ENCODE results near the gene SMYD1. TPM values are rescaled to one million over a fixed set of nuclear protein-coding genes. Genes with fewer than 3 reads are reported as not detected.

The SMYD1 gene
- polyA plus RNA-seq, 4 donors = 0.34 to 1.6 (median 0.84) TPM; not detected in 1

GRCh38 chr2:88074150-88074549 lies 6.5 kb downstream of the SMYD1 start:
- H3K36me3 ChIP-seq (ENCODE audit: control insufficient read depth in 3 of 3, insufficient read depth in 2 of 3, low read depth in 1 of 3, low read length in 3 of 3) = no peaks in the 10 kb centered on the region
- H3K27ac ChIP-seq (ENCODE audit: low read depth in 1 of 3, low read length in 2 of 3) = no peak overlapping the region
- FAIRE-seq (no peak), DNase-seq (no peak)
- H3K27me3 ChIP-seq (ENCODE audit: control insufficient read depth in 3 of 3, insufficient read depth in 3 of 3, low read length in 3 of 3) = no peaks in the 10 kb centered on the region
- peaks cover 0 to 5% of the 10 kb centered on the region in 2 donors for H3K9me3 ChIP-seq (ENCODE audit: control insufficient read depth in 2 of 2, insufficient read depth in 1 of 2, low read depth in 1 of 2, low read length in 1 of 2)
- no peak overlapping the region for H3K4me3 ChIP-seq (ENCODE audit: low read depth in 1 of 3, low read length in 3 of 3)
- no peaks in the 10 kb centered on the region for H3K4me1 ChIP-seq (ENCODE audit: control insufficient read depth in 3 of 3, insufficient read depth in 2 of 3, low read depth in 1 of 3, low read length in 2 of 3)

- no peak overlapping the region for H3K4me3 ChIP-seq (ENCODE audit: low read depth in 1 of 3, low read length in 3 of 3)
- FAIRE-seq (no peak), DNase-seq (no peak)
- 53 to 75% (median 65%) methylated on average over 4 of the region's 4 CpGs for WGBS, 3 donors
- no peaks in the 10 kb centered on the region for H3K4me1 ChIP-seq (ENCODE audit: control insufficient read depth in 3 of 3, insufficient read depth in 2 of 3, low read depth in 1 of 3, low read length in 2 of 3)
- H3K36me3 ChIP-seq (ENCODE audit: control insufficient read depth in 3 of 3, insufficient read depth in 2 of 3, low read depth in 1 of 3, low read length in 3 of 3) = no peaks in the 10 kb centered on the region
- no peak overlapping the region for H3K27ac ChIP-seq (ENCODE audit: low read depth in 1 of 3, low read length in 2 of 3)
- H3K9me3 ChIP-seq (ENCODE audit: control insufficient read depth in 2 of 2, insufficient read depth in 1 of 2, low read depth in 1 of 2, low read length in 1 of 2) = peaks cover 0 to 5% of the 10 kb centered on the region in 2 donors
- no peaks in the 10 kb centered on the region for H3K27me3 ChIP-seq (ENCODE audit: control insufficient read depth in 3 of 3, insufficient read depth in 3 of 3, low read length in 3 of 3)
Observed at GRCh38 chr2:88074854-88075292, 7.2 kb downstream of the SMYD1 start.

- Histone ChIP-seq H3K9me3 (ENCODE audit: control insufficient read depth in 2 of 2, insufficient read depth in 1 of 2, low read depth in 1 of 2, low read length in 1 of 2) (peaks cover 0 to 5% of the 10 kb centered on the region in 2 donors), H3K4me1 (ENCODE audit: control insufficient read depth in 3 of 3, insufficient read depth in 2 of 3, low read depth in 1 of 3, low read length in 2 of 3) (no peaks in the 10 kb centered on the region), H3K27ac (ENCODE audit: low read depth in 1 of 3, low read length in 2 of 3) (no peak overlapping the region), H3K27me3 (ENCODE audit: control insufficient read depth in 3 of 3, insufficient read depth in 3 of 3, low read length in 3 of 3) (no peaks in the 10 kb centered on the region), H3K36me3 (ENCODE audit: control insufficient read depth in 3 of 3, insufficient read depth in 2 of 3, low read depth in 1 of 3, low read length in 3 of 3) (no peaks in the 10 kb centered on the region), H3K4me3 (ENCODE audit: low read depth in 1 of 3, low read length in 3 of 3) (no peak overlapping the region)
- FAIRE-seq (no peak), DNase-seq (no peak)
- 82 to 85% (median 84%) methylated on average over 8 of the region's 8 CpGs for WGBS, 3 donors
Observed at GRCh38 chr2:88077080-88077479, 9.5 kb downstream of the SMYD1 start.

- H3K4me1 ChIP-seq (ENCODE audit: control insufficient read depth in 3 of 3, insufficient read depth in 2 of 3, low read depth in 1 of 3, low read length in 2 of 3) = no peaks in the 10 kb centered on the region
- no peak overlapping the region for H3K4me3 ChIP-seq (ENCODE audit: low read depth in 1 of 3, low read length in 3 of 3)
- no peak overlapping the region for H3K27ac ChIP-seq (ENCODE audit: low read depth in 1 of 3, low read length in 2 of 3)
- H3K36me3 ChIP-seq (ENCODE audit: control insufficient read depth in 3 of 3, insufficient read depth in 2 of 3, low read depth in 1 of 3, low read length in 3 of 3) = no peaks in the 10 kb centered on the region
- WGBS, 3 donors = 32 to 50% (median 34%) methylated on average over 3 of the region's 3 CpGs
- peaks cover 0 to 5% of the 10 kb centered on the region in 2 donors for H3K9me3 ChIP-seq (ENCODE audit: control insufficient read depth in 2 of 2, insufficient read depth in 1 of 2, low read depth in 1 of 2, low read length in 1 of 2)
- DNase-seq (no peak), FAIRE-seq (no peak)
- no peaks in the 10 kb centered on the region for H3K27me3 ChIP-seq (ENCODE audit: control insufficient read depth in 3 of 3, insufficient read depth in 3 of 3, low read length in 3 of 3)
Observed at GRCh38 chr2:88078643-88079172, 11.1 kb downstream of the SMYD1 start.

GRCh38 chr2:88080545-88080944 lies 12.9 kb downstream of the SMYD1 start:
- H3K4me1 ChIP-seq (ENCODE audit: control insufficient read depth in 3 of 3, insufficient read depth in 2 of 3, low read depth in 1 of 3, low read length in 2 of 3) = no peaks in the 10 kb centered on the region
- DNase-seq = no peak
- FAIRE-seq = no peak
- no peaks in the 10 kb centered on the region for H3K27me3 ChIP-seq (ENCODE audit: control insufficient read depth in 3 of 3, insufficient read depth in 3 of 3, low read length in 3 of 3)
- no peaks in the 10 kb centered on the region for H3K9me3 ChIP-seq (ENCODE audit: control insufficient read depth in 2 of 2, insufficient read depth in 1 of 2, low read depth in 1 of 2, low read length in 1 of 2)
- 80 to 88% (median 87%) methylated on average over 2 of the region's 2 CpGs for WGBS, 3 donors
- no peak overlapping the region for H3K4me3 ChIP-seq (ENCODE audit: low read depth in 1 of 3, low read length in 3 of 3)
- H3K36me3 ChIP-seq (ENCODE audit: control insufficient read depth in 3 of 3, insufficient read depth in 2 of 3, low read depth in 1 of 3, low read length in 3 of 3) = no peaks in the 10 kb centered on the region
- no peak overlapping the region for H3K27ac ChIP-seq (ENCODE audit: low read depth in 1 of 3, low read length in 2 of 3)

GRCh38 chr2:88081924-88082608 lies 14.4 kb downstream of the SMYD1 start:
- H3K9me3 ChIP-seq (ENCODE audit: control insufficient read depth in 2 of 2, insufficient read depth in 1 of 2, low read depth in 1 of 2, low read length in 1 of 2) = no peaks in the 10 kb centered on the region
- FAIRE-seq = no peak
- H3K36me3 ChIP-seq (ENCODE audit: control insufficient read depth in 3 of 3, insufficient read depth in 2 of 3, low read depth in 1 of 3, low read length in 3 of 3) = no peaks in the 10 kb centered on the region
- no peak overlapping the region for H3K27ac ChIP-seq (ENCODE audit: low read depth in 1 of 3, low read length in 2 of 3)
- 65 to 90% (median 85%) methylated on average over 4 of the region's 4 CpGs for WGBS, 3 donors
- H3K4me1 ChIP-seq (ENCODE audit: control insufficient read depth in 3 of 3, insufficient read depth in 2 of 3, low read depth in 1 of 3, low read length in 2 of 3) = no peaks in the 10 kb centered on the region
- no peak overlapping the region for H3K4me3 ChIP-seq (ENCODE audit: low read depth in 1 of 3, low read length in 3 of 3)
- no peak for DNase-seq
- H3K27me3 ChIP-seq (ENCODE audit: control insufficient read depth in 3 of 3, insufficient read depth in 3 of 3, low read length in 3 of 3) = no peaks in the 10 kb centered on the region

- no peaks in the 10 kb centered on the region for H3K9me3 ChIP-seq (ENCODE audit: control insufficient read depth in 2 of 2, insufficient read depth in 1 of 2, low read depth in 1 of 2, low read length in 1 of 2)
- H3K4me3 ChIP-seq (ENCODE audit: low read depth in 1 of 3, low read length in 3 of 3) = no peak overlapping the region
- FAIRE-seq (no peak), DNase-seq (no peak)
- H3K27ac ChIP-seq (ENCODE audit: low read depth in 1 of 3, low read length in 2 of 3) = no peak overlapping the region
- 70 to 100% (median 87%) methylated on average over 1 of the region's 1 CpG for WGBS, 3 donors
- no peaks in the 10 kb centered on the region for H3K36me3 ChIP-seq (ENCODE audit: control insufficient read depth in 3 of 3, insufficient read depth in 2 of 3, low read depth in 1 of 3, low read length in 3 of 3)
- H3K27me3 ChIP-seq (ENCODE audit: control insufficient read depth in 3 of 3, insufficient read depth in 3 of 3, low read length in 3 of 3) = no peaks in the 10 kb centered on the region
- H3K4me1 ChIP-seq (ENCODE audit: control insufficient read depth in 3 of 3, insufficient read depth in 2 of 3, low read depth in 1 of 3, low read length in 2 of 3) = no peaks in the 10 kb centered on the region
Observed at GRCh38 chr2:88082781-88083180, 15.2 kb downstream of the SMYD1 start.

- H3K9me3 ChIP-seq (ENCODE audit: control insufficient read depth in 2 of 2, insufficient read depth in 1 of 2, low read depth in 1 of 2, low read length in 1 of 2) = no peaks in the 10 kb centered on the region
- 94 to 100% (median 99%) methylated on average over 2 of the region's 2 CpGs for WGBS, 3 donors
- no peaks in the 10 kb centered on the region for H3K27me3 ChIP-seq (ENCODE audit: control insufficient read depth in 3 of 3, insufficient read depth in 3 of 3, low read length in 3 of 3)
- H3K27ac ChIP-seq (ENCODE audit: low read depth in 1 of 3, low read length in 2 of 3) = no peak overlapping the region
- no peak for DNase-seq
- H3K36me3 ChIP-seq (ENCODE audit: control insufficient read depth in 3 of 3, insufficient read depth in 2 of 3, low read depth in 1 of 3, low read length in 3 of 3) = no peaks in the 10 kb centered on the region
- H3K4me1 ChIP-seq (ENCODE audit: control insufficient read depth in 3 of 3, insufficient read depth in 2 of 3, low read depth in 1 of 3, low read length in 2 of 3) = no peaks in the 10 kb centered on the region
- no peak overlapping the region for H3K4me3 ChIP-seq (ENCODE audit: low read depth in 1 of 3, low read length in 3 of 3)
- FAIRE-seq = no peak
Observed at GRCh38 chr2:88085099-88085498, 17.5 kb downstream of the SMYD1 start.

- 88 to 93% (median 91%) methylated on average over 5 of the region's 5 CpGs for WGBS, 3 donors
- no peaks in the 10 kb centered on the region for H3K4me1 ChIP-seq (ENCODE audit: control insufficient read depth in 3 of 3, insufficient read depth in 2 of 3, low read depth in 1 of 3, low read length in 2 of 3)
- no peak overlapping the region for H3K27ac ChIP-seq (ENCODE audit: low read depth in 1 of 3, low read length in 2 of 3)
- DNase-seq (no peak), FAIRE-seq (no peak)
- no peaks in the 10 kb centered on the region for H3K27me3 ChIP-seq (ENCODE audit: control insufficient read depth in 3 of 3, insufficient read depth in 3 of 3, low read length in 3 of 3)
- no peak overlapping the region for H3K4me3 ChIP-seq (ENCODE audit: low read depth in 1 of 3, low read length in 3 of 3)
- no peaks in the 10 kb centered on the region for H3K9me3 ChIP-seq (ENCODE audit: control insufficient read depth in 2 of 2, insufficient read depth in 1 of 2, low read depth in 1 of 2, low read length in 1 of 2)
- H3K36me3 ChIP-seq (ENCODE audit: control insufficient read depth in 3 of 3, insufficient read depth in 2 of 3, low read depth in 1 of 3, low read length in 3 of 3) = no peaks in the 10 kb centered on the region
Observed at GRCh38 chr2:88085602-88086001, 18.0 kb downstream of the SMYD1 start.

All from small intestine (tissue), 7 donors.